Effector CD8-positive, alpha-beta T cell (primary cell): ENCODE results near the gene ABHD12B.

ENCODE experiments used
- DNase-seq: peaks from one replicate; lab custom pipeline; 2025; lab: John Stamatoyannopoulos, UW
- total RNA-seq, 4 experiments: gene quantifications; one replicate each; lab custom pipeline; 2026; lab: John Stamatoyannopoulos, UW

Gene ABHD12B, protein sequence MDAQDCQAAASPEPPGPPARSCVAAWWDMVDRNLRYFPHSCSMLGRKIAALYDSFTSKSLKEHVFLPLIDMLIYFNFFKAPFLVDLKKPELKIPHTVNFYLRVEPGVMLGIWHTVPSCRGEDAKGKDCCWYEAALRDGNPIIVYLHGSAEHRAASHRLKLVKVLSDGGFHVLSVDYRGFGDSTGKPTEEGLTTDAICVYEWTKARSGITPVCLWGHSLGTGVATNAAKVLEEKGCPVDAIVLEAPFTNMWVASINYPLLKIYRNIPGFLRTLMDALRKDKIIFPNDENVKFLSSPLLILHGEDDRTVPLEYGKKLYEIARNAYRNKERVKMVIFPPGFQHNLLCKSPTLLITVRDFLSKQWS
- 0 reads per million in 4 experiments for total RNA-seq

GRCh38 chr14:50871914-50872732 lies at the start of gene ABHD12B:
ABHD12B (plus strand) TSS chr14:50872053; CDS start chr14:50872175, 122 bp downstream.
- DNase-seq, result no peak

DNA sequence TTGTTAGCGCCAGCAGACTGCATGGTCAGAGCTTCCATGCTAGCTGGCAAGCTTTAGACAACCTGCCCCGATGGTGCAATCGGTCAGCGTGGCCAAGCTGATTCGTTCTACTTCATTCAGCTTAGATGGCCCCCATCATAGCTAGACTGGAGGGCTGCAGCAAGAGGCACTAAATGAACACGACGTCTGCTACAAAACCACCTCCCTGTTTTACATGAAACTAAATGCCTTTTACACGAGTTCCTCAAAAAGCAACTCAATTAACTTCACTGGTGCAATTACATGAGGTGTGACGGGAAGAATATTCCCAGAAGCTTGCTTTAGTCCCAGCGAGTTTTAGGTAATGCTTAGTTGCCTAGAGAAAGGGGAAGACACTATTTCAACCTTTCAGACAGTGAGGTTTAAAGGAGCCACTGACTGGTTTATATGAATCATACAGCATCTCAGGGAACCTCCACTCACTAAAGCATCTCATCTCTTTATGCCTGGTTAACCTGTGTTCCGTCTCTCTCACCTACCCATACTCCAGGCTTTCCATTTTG lies 49.3 kb upstream of the ABHD12B start:
- no peak for DNase-seq

DNA sequence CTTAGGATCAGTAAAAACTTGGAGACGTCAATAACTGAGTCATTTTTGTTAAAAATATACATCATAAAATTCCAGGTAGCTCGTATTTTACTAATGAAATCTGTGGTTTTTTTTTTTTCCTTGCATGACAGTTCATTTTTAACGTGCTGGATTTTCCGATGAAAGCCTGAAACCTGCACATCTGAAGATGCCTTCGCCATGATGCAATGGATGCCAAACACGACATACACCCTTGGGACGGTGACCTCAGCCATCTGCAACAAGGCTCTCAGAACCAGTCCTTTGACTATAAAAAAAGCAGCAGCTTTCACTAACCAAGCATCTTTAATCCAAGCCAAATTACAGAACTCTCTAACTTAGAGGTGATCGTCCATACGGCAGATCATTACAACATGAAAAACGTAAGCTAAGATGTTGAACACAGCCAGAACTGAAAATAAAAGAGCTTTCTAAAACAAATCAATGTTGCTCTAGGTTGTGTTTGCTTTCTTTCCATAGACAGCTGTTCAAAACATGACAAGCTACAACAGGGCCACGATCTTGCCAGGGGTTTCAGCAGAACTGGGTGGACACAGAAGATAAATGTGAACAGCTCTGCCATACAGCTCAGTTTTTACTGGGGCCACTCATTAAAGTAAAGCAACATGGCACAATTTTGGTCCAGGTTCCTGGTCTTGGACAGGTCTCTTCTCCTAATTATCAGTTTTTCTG lies 48.6 kb upstream of the ABHD12B start:
- DNase-seq, result no peak

- DNase-seq, result no peak
Measured at GRCh38 chr14:50823762-50824636, 47.9 kb upstream of the ABHD12B start.

GRCh38 chr14:50825307-50825706 lies 46.5 kb upstream of the ABHD12B start:
- no peak for DNase-seq

GRCh38 chr14:50826681-50827080 lies 45.2 kb upstream of the ABHD12B start:
- no peak for DNase-seq

- no peak for DNase-seq
Measured at GRCh38 chr14:50828721-50829488, 42.9 kb upstream of the ABHD12B start.

GRCh38 chr14:50829489-50830043 lies 42.3 kb upstream of the ABHD12B start:
- no peak for DNase-seq

DNA sequence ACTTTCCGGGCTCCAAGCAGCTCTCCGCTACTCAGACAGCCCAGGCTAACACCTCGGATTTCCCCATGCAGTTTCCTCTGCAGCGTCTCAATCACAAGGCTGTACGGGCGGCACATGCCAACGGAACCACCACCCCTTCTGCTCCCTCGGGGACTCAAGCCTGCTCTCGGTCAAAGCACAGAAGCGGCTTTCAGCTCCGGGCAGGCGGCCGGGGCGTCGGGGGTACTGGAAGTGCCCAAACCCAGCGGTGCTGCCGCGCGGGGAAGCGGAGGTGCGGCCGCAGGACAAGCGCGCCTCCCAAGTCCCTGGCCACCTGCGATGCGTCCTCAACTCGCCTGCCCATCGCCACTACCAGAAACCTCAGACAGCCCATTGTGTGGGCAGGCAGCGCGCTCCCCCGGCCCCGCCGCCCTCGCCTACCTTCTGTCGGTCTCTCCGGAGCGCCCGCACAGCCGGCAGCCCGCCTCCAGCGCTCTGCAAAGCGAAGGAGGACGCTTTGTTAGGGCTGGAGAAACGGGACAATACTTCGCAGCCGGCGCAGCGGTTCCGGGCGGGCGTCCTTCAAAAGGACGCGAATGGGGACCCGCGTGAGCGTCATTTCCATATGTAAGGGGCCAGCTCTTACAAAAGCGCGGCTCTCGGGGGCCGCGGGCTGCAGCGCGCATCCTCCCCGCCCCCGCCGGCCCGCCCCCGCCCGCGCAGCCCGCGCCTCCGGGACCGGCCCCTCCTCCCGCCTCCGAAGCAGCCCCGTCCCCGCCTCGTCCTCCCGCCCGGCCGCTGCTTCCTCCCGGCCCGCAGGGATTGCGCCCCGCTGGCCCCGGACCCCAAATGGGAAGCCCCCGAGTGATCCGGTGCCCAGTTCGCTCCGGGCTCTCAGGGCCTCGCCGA lies 41.6 kb upstream of the ABHD12B start:
- DNase-seq, result peak; percentile 51

GRCh38 chr14:50830932-50831725 lies 40.7 kb upstream of the ABHD12B start, which contains the start of gene NIN:
NIN (minus strand) TSS chr14:50831162; CDS start chr14:50822056, 9,106 bp downstream.
- DNase-seq, result peak; percentile 51

DNA sequence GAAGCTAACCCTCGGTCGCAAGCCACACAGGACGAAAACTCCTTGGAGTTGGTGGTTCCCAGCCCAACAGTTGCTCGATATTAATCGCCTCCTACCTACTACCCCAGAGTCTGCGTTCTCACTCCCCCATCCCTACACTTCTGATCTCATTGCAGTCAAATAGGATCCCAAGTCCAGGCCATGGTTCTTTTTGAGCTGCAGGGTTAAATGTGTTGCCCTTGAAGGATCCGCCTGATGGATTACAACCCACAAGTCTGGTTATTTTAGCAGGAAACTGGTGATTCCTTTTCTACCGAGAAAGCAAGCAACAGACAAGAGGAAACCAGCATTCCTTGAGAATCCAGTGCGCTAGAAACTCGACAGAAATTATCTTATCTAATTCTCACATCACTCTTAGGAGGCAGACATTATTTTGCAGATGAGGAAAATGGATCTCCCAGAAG lies 40.1 kb upstream of the ABHD12B start:
- DNase-seq, result no peak

DNA sequence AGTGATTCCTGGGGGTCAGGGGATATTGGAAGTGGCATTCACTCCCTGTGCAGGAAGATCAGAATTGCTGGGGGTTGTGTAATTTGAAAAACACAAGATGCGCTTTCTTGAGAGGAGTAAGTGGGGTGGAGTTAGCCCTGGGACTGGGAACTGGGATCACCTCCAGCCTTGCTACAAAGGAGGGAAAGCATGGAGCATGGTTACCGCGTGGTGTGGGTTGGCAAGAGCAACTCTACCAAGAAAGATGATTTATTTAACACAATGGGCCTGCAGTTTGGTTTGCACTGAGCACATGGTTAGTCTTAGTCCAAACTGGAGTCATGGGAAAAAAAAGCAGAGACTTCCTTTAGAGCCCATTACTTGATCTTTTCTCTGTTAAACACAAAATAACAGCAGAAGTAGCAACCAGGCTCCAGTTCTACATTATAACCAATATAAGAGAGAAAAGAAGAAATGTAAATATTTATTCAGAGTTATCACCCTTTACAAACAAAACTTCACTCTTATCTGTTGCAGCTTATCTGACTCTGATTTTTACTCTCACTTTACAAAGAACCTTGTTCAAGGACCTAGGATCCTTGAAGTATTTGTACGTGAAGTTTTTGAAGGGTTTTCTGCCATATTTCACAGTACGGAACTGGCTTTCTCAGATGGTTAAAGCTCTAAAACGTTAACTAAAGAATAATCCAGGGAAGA lies 38.8 kb upstream of the ABHD12B start:
- DNase-seq, result no peak

- DNase-seq, result no peak
Measured at GRCh38 chr14:50834802-50835276, 37.0 kb upstream of the ABHD12B start.

GRCh38 chr14:50835280-50835679 lies 36.6 kb upstream of the ABHD12B start:
- no peak for DNase-seq

GRCh38 chr14:50836515-50836914 lies 35.3 kb upstream of the ABHD12B start:
- DNase-seq, result no peak

DNA sequence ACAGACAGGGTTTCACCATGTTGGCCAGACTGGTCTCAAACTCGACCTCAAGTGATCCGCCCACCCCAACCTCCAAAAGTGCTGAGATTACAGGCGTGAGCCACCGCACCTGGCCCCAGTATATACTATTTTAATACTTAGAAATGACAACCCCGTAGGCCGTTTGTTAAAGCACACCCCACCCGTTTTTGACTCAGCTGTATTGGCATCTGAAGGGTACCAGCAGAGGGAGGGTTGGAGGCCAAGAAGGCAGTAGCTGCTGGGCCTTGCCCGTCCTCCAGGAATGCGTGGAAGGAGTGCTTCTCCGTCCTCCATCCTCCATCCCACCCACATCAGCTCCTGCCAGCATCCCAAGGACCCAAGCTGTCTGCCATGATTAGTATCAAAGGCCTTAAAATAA lies 34.6 kb upstream of the ABHD12B start:
- no peak for DNase-seq

GRCh38 chr14:50837850-50838470 lies 33.9 kb upstream of the ABHD12B start:
- DNase-seq, result no peak
